T-helper 22 cell (primary cell): ENCODE measurements around the gene ERBIN.
"Not testable (repeated sequence)": the region's sequence is repeated elsewhere in the genome, so short reads cannot be mapped to it uniquely, and the experiment has no call there.

Source experiments
- DNase-seq: peaks from one replicate; pipeline ENCODE4 v3.0.0-alpha.2; 2020; ENCODE audit warnings: low read depth

The ERBIN gene

GRCh38 chr5:65967288-65968066, 41.1 kb downstream of the ERBIN start:
- no peak for DNase-seq

- no peak for DNase-seq
These were observed 43.4 kb downstream of the ERBIN start for GRCh38 chr5:65969539-65970393.

- DNase-seq: no peak
These were observed 44.3 kb downstream of the ERBIN start for GRCh38 chr5:65970481-65971367.

GRCh38 chr5:65971643-65972042, 45.3 kb downstream of the ERBIN start:
- DNase-seq: no peak

- DNase-seq: not testable (repeated sequence)
These were observed 46.5 kb downstream of the ERBIN start for GRCh38 chr5:65972896-65973295.

GRCh38 chr5:65978251-65978650, 51.9 kb downstream of the ERBIN start:
- DNase-seq: no peak

- no peak for DNase-seq
These were observed 55.2 kb downstream of the ERBIN start for GRCh38 chr5:65981548-65981947.

- no peak for DNase-seq
These were observed 55.7 kb downstream of the ERBIN start for GRCh38 chr5:65981969-65982619.

GRCh38 chr5:65982635-65983034, 56.3 kb downstream of the ERBIN start:
- DNase-seq: no peak

GRCh38 chr5:65984098-65984885, 57.9 kb downstream of the ERBIN start:
- no peak for DNase-seq

GRCh38 chr5:65986050-65986451, 59.7 kb downstream of the ERBIN start:
- no peak for DNase-seq

- no peak for DNase-seq
These were observed 60.4 kb downstream of the ERBIN start for GRCh38 chr5:65986796-65987195.

GRCh38 chr5:65987982-65988381, 61.6 kb downstream of the ERBIN start:
- DNase-seq: no peak

GRCh38 chr5:65989158-65989557, 62.8 kb downstream of the ERBIN start:
- no peak for DNase-seq

GRCh38 chr5:65992630-65993029, 66.3 kb downstream of the ERBIN start:
- DNase-seq: no peak

GRCh38 chr5:65994117-65994786, 67.9 kb downstream of the ERBIN start:
- no peak for DNase-seq

GRCh38 chr5:65999061-65999723, 72.8 kb downstream of the ERBIN start:
- DNase-seq: no peak

- no peak for DNase-seq
These were observed 75.6 kb downstream of the ERBIN start for GRCh38 chr5:66001952-66002351.

GRCh38 chr5:66002415-66002814, 76.0 kb downstream of the ERBIN start:
- DNase-seq: no peak

GRCh38 chr5:66004216-66004615, 77.8 kb downstream of the ERBIN start:
- no peak for DNase-seq
